KMS-11 (cell line): ENCODE results near the gene SLC7A9.

Source experiments
- H2AFZ ChIP-seq: fragments of 200-600 bp; sonication (generic); 2 replicates; pipeline ENCODE4 v1.6.1; 2016; ENCODE audit warnings: antibody characterized with exemption, mixed run types, low read depth
- H3K27ac ChIP-seq: fragments of 200-600 bp; sonication (generic); 2 replicates; pipeline ENCODE4 v1.6.1; 2016; ENCODE audit warnings: mild to moderate bottlenecking, mixed run types
- H3K27me3 ChIP-seq: fragments of 200-600 bp; sonication (generic); 2 replicates; pipeline ENCODE4 v1.6.1; 2017; ENCODE audit warnings: mild to moderate bottlenecking, low read depth, mixed run types, moderate library complexity; ENCODE audit not compliant: insufficient read depth
- H3K36me3 ChIP-seq: fragments of 200-600 bp; sonication (generic); 2 replicates; pipeline ENCODE4 v1.6.1; 2017; ENCODE audit warnings: mild to moderate bottlenecking, mixed run types; ENCODE audit not compliant: insufficient read depth
- H3K4me1 ChIP-seq: fragments of 200-600 bp; sonication (generic); 2 replicates; pipeline ENCODE4 v1.6.1; 2016; ENCODE audit warnings: mild to moderate bottlenecking, low read depth, mixed run types; ENCODE audit not compliant: poor library complexity, severe bottlenecking
- H3K4me2 ChIP-seq: fragments of 200-600 bp; sonication (generic); 2 replicates; pipeline ENCODE4 v1.7.0; 2016; ENCODE audit warnings: mild to moderate bottlenecking, mixed run types
- H3K4me3 ChIP-seq: fragments of 200-600 bp; sonication (generic); IDR thresholded peaks from 2 replicates; pipeline ENCODE4 v1.6.1; 2017; ENCODE audit warnings: low read depth, low read length, mixed read lengths; ENCODE audit not compliant: insufficient read depth
- H3K79me2 ChIP-seq: fragments of 200-600 bp; sonication (generic); 2 replicates; pipeline ENCODE4 v1.6.1; 2016; ENCODE audit warnings: low read depth, mixed run types; ENCODE audit not compliant: insufficient read depth
- H3K9ac ChIP-seq: fragments of 200-600 bp; sonication (generic); 2 replicates; pipeline ENCODE4 v1.6.1; 2016; ENCODE audit warnings: mild to moderate bottlenecking, mixed run types
- H4K20me1 ChIP-seq: fragments of 200-600 bp; sonication (generic); 2 replicates; pipeline ENCODE4 v1.6.1; 2016; ENCODE audit warnings: mild to moderate bottlenecking, mixed run types; ENCODE audit not compliant: insufficient read depth
- CTCF ChIP-seq: fragments of 200-600 bp; sonication (generic); conservative IDR thresholded peaks from 2 replicates; pipeline ENCODE4 v1.6.1; 2017; ENCODE audit warnings: low read depth, mild to moderate bottlenecking, antibody characterized with exemption, low read length, moderate library complexity, mixed read lengths

Gene SLC7A9

GRCh38 chr19:32819419-32820400 is 49.9 kb downstream of the SLC7A9 start:
- H3K27ac ChIP-seq: no peak overlapping the region
- peaks cover 5% of the 10 kb centered on the region for H3K4me1 ChIP-seq
- H3K27me3 ChIP-seq: no peaks in the 10 kb centered on the region
- H2AFZ ChIP-seq: no peak overlapping the region; the same call in 1 of the 2 replicates
- no peak overlapping the region for H3K4me2 ChIP-seq
- H3K79me2 ChIP-seq: no peaks in the 10 kb centered on the region
- no peak overlapping the region for H3K9ac ChIP-seq
- no peak overlapping the region for H3K4me3 ChIP-seq
- TF ChIP-seq CTCF: no peak
- no peaks in the 10 kb centered on the region for H3K36me3 ChIP-seq
- H4K20me1 ChIP-seq: no peaks in the 10 kb centered on the region

GRCh38 chr19:32818536-32818935 is 51.0 kb downstream of the SLC7A9 start:
- no peak for TF ChIP-seq CTCF
- no peaks in the 10 kb centered on the region for H3K36me3 ChIP-seq
- no peaks in the 10 kb centered on the region for H4K20me1 ChIP-seq
- peaks cover 5% of the 10 kb centered on the region for H3K4me1 ChIP-seq
- H3K4me3 ChIP-seq: no peak overlapping the region
- H3K79me2 ChIP-seq: no peaks in the 10 kb centered on the region
- H3K9ac ChIP-seq: no peak overlapping the region
- H3K27me3 ChIP-seq: no peaks in the 10 kb centered on the region
- no peak overlapping the region for H3K27ac ChIP-seq
- no peak overlapping the region for H2AFZ ChIP-seq
- no peak overlapping the region for H3K4me2 ChIP-seq

DNA sequence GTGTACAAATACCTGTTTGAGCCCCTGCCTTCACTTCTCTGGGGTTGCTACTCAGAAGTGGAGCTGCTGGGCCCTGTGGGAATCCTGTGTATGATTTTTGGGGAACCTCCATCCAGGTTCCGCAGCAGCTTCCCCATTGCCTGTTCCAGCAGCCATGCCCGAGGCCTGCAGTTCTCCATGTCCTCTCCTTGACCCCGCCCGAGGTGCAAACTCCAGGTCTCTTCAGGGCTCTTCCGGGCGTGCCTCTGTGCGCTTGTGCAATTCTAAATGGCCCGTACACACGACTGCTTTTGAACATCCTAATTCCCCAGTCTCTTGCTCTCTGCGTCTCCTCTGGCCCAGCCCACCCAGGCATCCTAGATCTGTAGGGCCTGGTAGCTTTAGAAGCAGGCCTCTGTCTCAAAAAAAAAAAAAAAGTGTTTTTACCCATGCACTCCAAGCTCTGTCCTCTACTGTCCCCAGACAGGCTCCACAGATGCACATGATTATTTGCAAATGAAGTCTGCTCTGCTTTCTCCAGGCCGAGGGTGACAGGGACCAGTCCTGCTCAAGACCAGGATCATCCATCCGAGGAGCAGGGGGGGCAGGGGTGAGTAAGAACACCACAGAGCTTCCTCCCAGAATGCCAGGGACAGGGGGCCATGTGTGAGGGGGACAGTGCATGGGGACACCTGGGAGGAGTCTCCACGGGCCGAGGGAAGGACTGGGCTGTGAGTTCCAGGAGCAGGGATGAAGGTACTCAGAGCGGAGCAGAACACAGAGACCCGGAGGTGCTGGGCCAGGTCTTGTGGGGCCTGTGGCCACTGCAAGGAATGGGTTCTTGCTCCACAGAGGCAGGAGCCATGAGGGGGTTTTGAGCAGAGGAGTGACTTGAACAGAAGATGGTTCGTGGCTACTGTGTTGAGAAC is 51.7 kb downstream of the SLC7A9 start:
- no peak for TF ChIP-seq CTCF
- no peak overlapping the region for H3K4me2 ChIP-seq
- H2AFZ ChIP-seq: no peak overlapping the region
- H3K4me3 ChIP-seq: no peak overlapping the region
- H3K79me2 ChIP-seq: no peaks in the 10 kb centered on the region
- H3K9ac ChIP-seq: no peak overlapping the region
- H4K20me1 ChIP-seq: no peaks in the 10 kb centered on the region
- no peak overlapping the region for H3K27ac ChIP-seq
- H3K36me3 ChIP-seq: no peaks in the 10 kb centered on the region
- peaks cover 5% of the 10 kb centered on the region for H3K4me1 ChIP-seq
- H3K27me3 ChIP-seq: no peaks in the 10 kb centered on the region

DNA sequence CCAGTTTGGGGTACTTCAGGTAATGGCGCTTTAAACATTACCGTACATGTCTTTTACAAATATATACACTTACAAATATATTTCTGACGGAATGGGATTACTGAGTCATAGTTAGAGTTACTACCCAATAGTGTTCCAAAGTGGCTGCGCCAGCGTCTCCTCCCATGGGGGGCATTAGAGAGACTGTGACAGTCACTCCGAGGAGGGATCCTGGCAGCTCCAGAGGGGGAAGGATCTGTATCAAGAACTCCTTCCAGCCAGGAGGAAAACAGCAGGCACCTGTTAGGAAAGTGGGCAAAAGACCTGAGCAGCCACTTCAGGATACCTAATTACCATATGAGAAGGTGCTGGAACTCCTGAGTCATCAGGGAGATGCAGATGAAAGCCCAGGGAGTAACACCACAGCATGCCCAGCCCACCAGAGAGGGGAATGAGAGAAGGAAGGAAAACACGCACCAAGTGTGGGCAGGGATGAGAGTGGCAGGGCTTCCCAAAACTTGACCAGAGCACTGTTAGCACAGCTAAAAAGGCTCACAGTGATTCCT is 52.9 kb downstream of the SLC7A9 start:
- Histone ChIP-seq H3K27me3 (no peaks in the 10 kb centered on the region), H4K20me1 (no peaks in the 10 kb centered on the region), H3K79me2 (no peaks in the 10 kb centered on the region), H2AFZ (no peak overlapping the region), H3K9ac (no peak overlapping the region), H3K4me3 (no peak overlapping the region), H3K27ac (no peak overlapping the region), H3K4me2 (no peak overlapping the region), H3K4me1 (peaks cover 5% of the 10 kb centered on the region), H3K36me3 (no peaks in the 10 kb centered on the region)
- TF ChIP-seq CTCF: no peak
